ENCODE measurements around the gene APBA2. TPM values are rescaled to one million over a fixed set of nuclear protein-coding genes. Genes with fewer than 3 reads are reported as not detected.

The APBA2 gene
- total RNA-seq, 6 donors from 2014 or later: 3.2 to 7.9 (median 6.0) TPM

DNA sequence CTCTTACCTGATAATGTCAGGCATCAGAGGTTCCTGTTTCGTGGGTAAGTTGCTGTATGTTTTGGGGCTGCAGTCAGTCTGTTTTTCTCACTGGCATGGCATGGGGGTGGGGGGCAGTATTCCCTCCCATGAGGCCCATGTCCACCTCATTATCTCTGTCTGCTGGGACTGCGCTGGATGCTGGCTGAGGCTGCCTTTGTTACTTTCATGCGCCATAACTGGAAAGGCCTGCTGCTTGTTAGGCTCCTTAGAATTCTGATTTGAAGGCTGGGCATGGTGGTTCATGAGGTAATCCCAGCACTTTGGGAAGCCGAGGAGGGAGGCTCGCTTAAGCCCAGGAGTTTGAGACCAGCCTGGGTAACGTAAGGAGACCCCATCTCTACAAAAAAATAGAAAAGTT is 9.8 kb downstream of the APBA2 start:
- H3K4me1 ChIP-seq: no peaks in the 10 kb centered on the region
- no peak overlapping the region for H3K27ac ChIP-seq
- H3K9me3 ChIP-seq: no peaks in the 10 kb centered on the region
- no peaks in the 10 kb centered on the region for H3K36me3 ChIP-seq
- no peak overlapping the region for H3K4me3 ChIP-seq
- H3K27me3 ChIP-seq: no peaks in the 10 kb centered on the region
- TF ChIP-seq CTCF (IDR thresholded peaks at IDR 0.05) (no peak), POLR2A (IDR thresholded peaks at IDR 0.05) (no peak), POLR2AphosphoS5 (IDR thresholded peaks at IDR 0.05) (no peak), EP300 (IDR thresholded peaks at IDR 0.05) (no peak)
- WGBS, 2 donors: 81 to 89% methylated on average over 5 to 6 of the region's 6 CpGs
- ATAC-seq (ENCODE audit: low FRiP score in 2 of 2) (no peak), DNase-seq (no peak)

DNA sequence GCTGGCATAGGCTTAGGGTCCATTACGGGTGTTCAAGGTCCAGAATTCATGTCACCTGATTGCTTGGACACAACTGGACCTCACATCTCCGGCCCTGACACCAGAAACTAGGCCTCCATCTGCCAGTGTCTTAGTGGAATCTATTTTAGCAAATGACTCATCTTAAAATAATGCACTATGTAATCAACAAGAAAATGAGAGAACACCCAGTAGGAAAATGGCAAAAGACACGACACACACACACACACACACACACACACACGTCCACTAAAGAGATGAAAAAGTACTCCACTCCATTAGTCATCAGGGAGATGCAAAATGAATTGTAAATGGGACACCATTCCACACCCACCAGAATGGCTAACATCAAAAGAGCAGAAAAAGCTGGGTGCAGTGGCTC is 11.2 kb downstream of the APBA2 start:
- DNase-seq (no peak), ATAC-seq (ENCODE audit: low FRiP score in 2 of 2) (no peak)
- no peaks in the 10 kb centered on the region for H3K4me1 ChIP-seq
- TF ChIP-seq CTCF (IDR thresholded peaks at IDR 0.05): no peak
- no peak for TF ChIP-seq POLR2A (IDR thresholded peaks at IDR 0.05)
- no peak for TF ChIP-seq EP300 (IDR thresholded peaks at IDR 0.05)
- no peak for TF ChIP-seq POLR2AphosphoS5 (IDR thresholded peaks at IDR 0.05)
- H3K27me3 ChIP-seq: no peaks in the 10 kb centered on the region
- no peaks in the 10 kb centered on the region for H3K36me3 ChIP-seq
- H3K9me3 ChIP-seq: no peaks in the 10 kb centered on the region
- WGBS, 2 donors: 73 to 76% methylated on average over 4 of the region's 4 CpGs
- H3K4me3 ChIP-seq: no peak overlapping the region
- no peak overlapping the region for H3K27ac ChIP-seq

DNA sequence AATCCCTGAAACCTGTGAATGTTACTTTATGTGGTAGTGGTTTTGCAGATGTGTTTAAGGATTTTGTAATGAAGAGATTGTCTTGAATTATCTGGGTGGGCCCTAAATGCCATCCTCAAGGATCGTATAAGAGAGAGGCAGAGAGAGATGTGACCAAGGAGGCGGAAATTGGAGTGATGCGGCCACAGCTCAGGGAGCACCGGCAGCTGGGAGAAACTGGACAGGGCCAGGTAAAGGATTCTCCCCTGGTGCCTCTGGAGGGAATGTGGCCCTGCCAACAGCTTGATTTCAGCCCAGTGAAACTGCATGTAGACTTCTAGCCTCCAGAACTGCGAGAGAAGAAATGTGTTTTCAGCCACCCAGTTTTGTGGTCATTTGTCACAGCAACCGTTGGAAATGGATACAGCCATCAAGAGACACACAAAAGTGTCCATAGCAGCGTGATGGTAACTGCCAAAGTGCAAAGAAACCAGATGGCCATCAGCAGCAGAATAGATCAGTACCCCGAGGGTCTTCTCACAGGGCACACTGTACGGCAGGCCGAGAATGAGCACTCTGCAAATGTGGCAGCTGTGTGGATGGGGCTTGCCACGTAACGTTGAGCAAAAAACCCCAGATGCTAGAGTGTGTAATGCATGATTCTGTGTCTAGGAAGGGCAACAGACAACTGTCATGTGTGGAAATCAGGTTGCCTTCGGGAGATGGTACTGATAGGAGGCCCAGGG is 12.2 kb downstream of the APBA2 start:
- 88 to 92% methylated on average over 13 of the region's 13 CpGs for WGBS, 2 donors
- H3K4me3 ChIP-seq: no peak overlapping the region
- H3K36me3 ChIP-seq: no peaks in the 10 kb centered on the region
- no peak overlapping the region for H3K27ac ChIP-seq
- H3K9me3 ChIP-seq: no peaks in the 10 kb centered on the region
- ATAC-seq (ENCODE audit: low FRiP score in 2 of 2) (no peak), DNase-seq (no peak)
- TF ChIP-seq CTCF (IDR thresholded peaks at IDR 0.05) (no peak), EP300 (IDR thresholded peaks at IDR 0.05) (no peak), POLR2AphosphoS5 (IDR thresholded peaks at IDR 0.05) (no peak), POLR2A (IDR thresholded peaks at IDR 0.05) (no peak)
- H3K27me3 ChIP-seq: no peaks in the 10 kb centered on the region
- H3K4me1 ChIP-seq: no peaks in the 10 kb centered on the region

- WGBS, 2 donors: 86 to 93% methylated on average over 15 to 19 of the region's 24 CpGs
- no peak overlapping the region for H3K4me3 ChIP-seq
- no peak overlapping the region for H3K27ac ChIP-seq
- no peaks in the 10 kb centered on the region for H3K9me3 ChIP-seq
- no peaks in the 10 kb centered on the region for H3K4me1 ChIP-seq
- no peaks in the 10 kb centered on the region for H3K36me3 ChIP-seq
- ATAC-seq (ENCODE audit: low FRiP score in 2 of 2): no peak
- DNase-seq: no peak
- TF ChIP-seq POLR2AphosphoS5 (IDR thresholded peaks at IDR 0.05) (no peak), EP300 (IDR thresholded peaks at IDR 0.05) (no peak), POLR2A (IDR thresholded peaks at IDR 0.05) (no peak)
- H3K27me3 ChIP-seq: no peaks in the 10 kb centered on the region
These were observed 13.4 kb downstream of the APBA2 start for GRCh38 chr15:28899061-28899738.

- DNase-seq (no peak), ATAC-seq (ENCODE audit: low FRiP score in 2 of 2) (no peak)
- H3K4me1 ChIP-seq: no peaks in the 10 kb centered on the region
- no peak for TF ChIP-seq EP300 (IDR thresholded peaks at IDR 0.05)
- no peak for TF ChIP-seq CTCF (IDR thresholded peaks at IDR 0.05)
- TF ChIP-seq POLR2AphosphoS5 (IDR thresholded peaks at IDR 0.05): no peak
- TF ChIP-seq POLR2A (IDR thresholded peaks at IDR 0.05): no peak
- H3K4me3 ChIP-seq: no peak overlapping the region
- no peaks in the 10 kb centered on the region for H3K27me3 ChIP-seq
- WGBS, 2 donors: 84 to 85% methylated on average over 8 to 18 of the region's 18 CpGs
- H3K36me3 ChIP-seq: no peaks in the 10 kb centered on the region
- H3K9me3 ChIP-seq: no peaks in the 10 kb centered on the region
- no peak overlapping the region for H3K27ac ChIP-seq
These were observed 14.5 kb downstream of the APBA2 start for GRCh38 chr15:28900041-28900891.

Measured in upper lobe of left lung (tissue), 6 donors.